SH-SY5Y (cell line): ENCODE measurements around the gene TMIGD3.

Source experiments
- GATA2 ChIP-seq: IDR thresholded peaks from 2 replicates; pipeline ENCODE4 v1.6.1; 2011; ENCODE audit warnings: mild to moderate bottlenecking, low read depth, low read length
- GATA3 ChIP-seq: IDR thresholded peaks from 2 replicates; pipeline ENCODE4 v1.6.1; 2011; ENCODE audit warnings: low read depth, mild to moderate bottlenecking, low read length, moderate library complexity

The TMIGD3 gene

DNA sequence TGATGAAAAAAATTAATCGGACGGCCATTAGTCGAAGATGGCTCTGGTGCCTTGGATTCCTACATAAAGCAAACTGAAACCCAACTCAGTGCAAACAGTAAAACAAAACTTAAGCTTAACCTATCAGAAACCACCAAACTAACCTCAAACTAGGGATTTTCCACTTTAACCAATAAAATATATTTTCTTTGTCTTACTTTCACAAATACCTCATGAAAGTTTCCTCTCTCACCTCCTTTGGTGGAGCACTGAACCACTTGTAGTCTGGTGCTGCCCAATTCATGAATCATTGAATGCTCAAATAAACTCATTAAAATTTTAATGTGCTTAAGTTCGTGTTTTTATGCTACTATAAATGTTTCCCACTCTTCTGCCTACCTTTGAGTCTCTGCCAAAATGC, 7.0 kb downstream of the TMIGD3 start:
- TF ChIP-seq GATA2 (no peak), GATA3 (no peak)

DNA sequence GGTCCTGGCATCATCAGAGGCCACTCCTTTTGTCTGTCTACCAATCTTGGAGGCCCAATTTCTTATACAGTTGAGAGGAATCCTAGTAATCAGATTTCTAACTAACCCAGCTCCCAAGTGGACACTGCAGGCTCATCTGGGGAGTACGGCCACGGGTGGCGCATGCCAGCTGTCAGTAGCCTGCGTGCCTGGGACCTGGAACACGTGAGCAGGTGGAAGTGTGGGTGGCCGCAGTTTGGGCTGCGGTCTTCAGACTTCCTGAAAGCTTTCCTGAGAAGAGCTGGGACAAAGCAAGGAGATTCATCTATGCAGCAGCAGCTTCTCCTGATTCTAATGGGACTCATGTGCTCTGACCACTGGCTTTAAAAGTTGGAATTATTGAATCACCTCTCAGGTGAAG, 12.4 kb downstream of the TMIGD3 start:
- TF ChIP-seq GATA3 (no peak), GATA2 (no peak)

- TF ChIP-seq GATA3 (no peak), GATA2 (no peak)
Measured at GRCh38 chr1:111490220-111490619, 13.2 kb downstream of the TMIGD3 start.

- no peak for TF ChIP-seq GATA3
- no peak for TF ChIP-seq GATA2
Measured at GRCh38 chr1:111489604-111490003, 13.8 kb downstream of the TMIGD3 start.

DNA sequence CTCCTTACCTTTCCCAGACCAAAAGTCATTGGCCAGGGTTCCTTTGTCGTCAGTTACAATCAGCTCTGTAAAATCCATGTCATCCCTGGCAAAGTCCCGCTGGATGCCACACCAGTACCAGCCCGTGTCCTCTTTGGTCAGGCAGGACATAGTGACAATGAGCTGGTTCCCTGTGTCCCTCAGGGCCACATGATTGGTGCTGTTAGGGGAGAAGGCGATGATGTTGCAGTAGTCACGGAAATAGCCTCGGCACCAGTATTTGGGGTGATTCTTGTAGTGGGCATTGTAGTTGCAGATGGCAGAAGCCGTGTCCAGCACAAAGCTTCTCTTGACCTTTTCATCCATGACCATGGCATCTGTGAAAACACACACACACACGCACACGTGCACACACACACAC, 14.8 kb downstream of the TMIGD3 start:
- TF ChIP-seq GATA2: no peak

DNA sequence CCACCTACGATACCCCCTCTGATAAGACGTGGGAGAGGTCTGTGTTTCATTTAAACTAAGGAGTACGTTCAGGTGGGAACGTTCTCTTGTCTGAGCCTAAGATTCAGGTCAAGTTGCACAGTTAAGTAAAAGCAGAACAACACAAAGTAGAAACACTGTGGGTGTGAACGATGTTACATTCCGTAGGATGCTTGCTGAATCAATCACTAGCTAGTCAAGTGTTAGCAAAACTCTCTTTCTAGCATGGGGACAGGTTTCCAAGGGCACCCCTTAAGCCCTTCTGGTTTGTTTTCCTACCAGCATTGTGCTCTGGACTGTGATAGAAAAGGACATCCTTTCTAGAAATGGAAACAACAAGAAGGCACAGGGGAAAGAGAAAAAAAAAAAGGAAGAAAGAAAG, 16.3 kb downstream of the TMIGD3 start:
- TF ChIP-seq GATA2 (no peak), GATA3 (no peak)

GRCh38 chr1:111486431-111486830, 17.0 kb downstream of the TMIGD3 start:
- no peak for TF ChIP-seq GATA2
- TF ChIP-seq GATA3: no peak

- TF ChIP-seq GATA3: no peak
- TF ChIP-seq GATA2: no peak
Measured at GRCh38 chr1:111484391-111485026, 18.9 kb downstream of the TMIGD3 start.

DNA sequence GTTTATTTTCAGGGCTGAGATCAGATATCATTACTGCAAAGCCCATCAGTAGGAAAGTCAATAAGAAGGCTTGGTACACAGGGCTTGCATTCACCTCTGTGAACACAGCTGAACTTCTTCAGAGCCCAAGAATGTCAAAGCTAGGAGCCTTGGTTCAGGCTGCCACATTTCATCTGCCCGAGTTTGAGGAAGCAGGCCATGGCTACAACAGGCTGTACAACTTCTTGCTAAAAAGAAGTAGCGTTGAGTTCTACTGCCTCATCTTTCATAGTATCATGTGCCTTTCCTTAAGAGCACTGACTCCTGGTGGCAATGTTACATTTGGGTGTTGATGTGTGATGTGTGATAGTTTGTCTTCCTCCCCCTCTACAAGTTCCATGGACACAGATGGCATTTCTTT, 19.6 kb downstream of the TMIGD3 start:
- TF ChIP-seq GATA3 (no peak), GATA2 (no peak)

DNA sequence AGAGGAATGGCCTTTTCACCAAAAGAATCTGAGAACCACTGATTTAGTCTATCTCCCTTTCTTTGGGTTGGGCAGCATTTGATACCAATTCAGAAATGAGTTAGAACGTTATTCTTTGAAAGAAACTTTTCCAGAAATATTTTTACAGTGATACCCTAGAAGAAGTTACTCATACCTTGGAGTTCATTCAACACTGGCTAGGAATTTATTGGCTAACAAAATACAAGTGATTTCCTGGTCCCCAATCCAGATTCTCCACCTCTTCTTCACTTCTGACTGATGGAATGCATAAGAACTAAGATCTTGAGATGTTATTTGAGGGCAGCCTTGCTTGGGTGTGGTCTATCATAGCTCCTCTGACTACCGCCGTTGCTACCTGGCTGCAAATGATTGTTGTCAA, 20.3 kb downstream of the TMIGD3 start:
- TF ChIP-seq GATA3: no peak
- no peak for TF ChIP-seq GATA2

GRCh38 chr1:111481387-111482221, 21.8 kb downstream of the TMIGD3 start:
- TF ChIP-seq GATA3 (no peak), GATA2 (no peak)

DNA sequence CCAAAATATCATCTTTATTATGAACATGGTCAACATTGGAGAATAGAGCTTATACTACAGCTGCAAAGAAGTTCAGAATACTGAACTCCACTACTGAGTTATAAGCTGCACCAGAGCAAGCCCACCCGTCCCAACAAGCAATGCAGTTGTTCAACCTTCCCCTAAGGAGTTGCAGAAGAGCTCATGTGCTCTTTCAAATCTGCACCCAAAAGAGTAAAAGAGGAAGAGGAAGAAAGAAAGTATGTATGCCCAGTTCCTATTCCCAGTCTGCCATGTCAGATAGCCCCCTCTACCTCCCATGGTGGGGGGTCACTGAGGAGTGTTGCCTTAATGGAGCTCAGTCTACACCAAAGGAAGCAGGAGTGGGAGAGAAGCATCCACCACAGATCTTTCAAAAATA, 22.8 kb downstream of the TMIGD3 start:
- TF ChIP-seq GATA2 (no peak), GATA3 (no peak)

DNA sequence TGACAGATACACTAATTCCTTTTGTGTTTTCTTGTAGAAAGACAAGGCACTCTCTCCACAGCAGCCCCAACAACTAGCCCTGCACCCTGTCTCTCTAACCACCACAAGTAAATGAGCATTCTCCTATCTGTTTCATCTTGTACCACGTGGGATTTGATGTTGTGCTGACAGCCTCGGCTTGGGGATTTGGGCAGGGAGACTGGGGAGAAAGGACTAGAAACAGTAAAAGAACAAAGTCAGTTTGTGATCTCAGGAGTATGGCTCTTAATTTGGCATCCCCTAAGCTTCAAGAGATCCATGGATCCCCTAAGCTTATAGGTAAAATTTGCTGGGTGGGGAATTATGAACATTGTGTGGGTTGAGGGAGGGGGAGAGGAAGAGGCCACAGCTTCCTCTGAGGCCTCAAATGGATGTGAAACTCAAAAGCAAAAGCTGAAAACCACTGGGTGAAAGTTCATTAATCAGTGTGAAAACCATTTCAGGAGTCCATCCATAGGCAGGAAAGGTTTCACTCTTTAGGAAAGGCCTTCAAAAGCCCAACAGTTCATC, 26.6 kb downstream of the TMIGD3 start:
- TF ChIP-seq GATA3 (no peak), GATA2 (no peak)

DNA sequence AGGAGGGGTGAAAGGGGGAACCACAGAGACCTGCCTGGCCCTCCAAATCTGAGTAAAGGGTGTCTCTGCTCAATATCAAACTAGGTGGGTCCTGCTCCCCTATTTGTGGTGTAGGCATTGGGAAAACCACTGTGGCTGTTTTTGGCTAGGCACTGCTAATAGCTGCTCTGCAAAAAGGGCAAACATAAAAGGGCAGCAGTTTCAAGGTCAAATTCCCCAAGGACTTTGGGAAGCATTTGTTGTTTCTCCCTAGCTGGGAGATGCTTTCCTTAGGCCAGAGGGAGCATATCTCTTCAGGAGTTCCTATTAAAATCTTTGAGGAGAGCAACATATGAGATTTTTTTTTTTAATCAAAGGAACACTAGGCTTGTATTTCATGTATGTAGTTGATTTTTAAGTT, 27.2 kb downstream of the TMIGD3 start:
- TF ChIP-seq GATA3: no peak
- TF ChIP-seq GATA2: no peak

GRCh38 chr1:111475701-111476100, 27.7 kb downstream of the TMIGD3 start:
- TF ChIP-seq GATA3 (no peak), GATA2 (no peak)

DNA sequence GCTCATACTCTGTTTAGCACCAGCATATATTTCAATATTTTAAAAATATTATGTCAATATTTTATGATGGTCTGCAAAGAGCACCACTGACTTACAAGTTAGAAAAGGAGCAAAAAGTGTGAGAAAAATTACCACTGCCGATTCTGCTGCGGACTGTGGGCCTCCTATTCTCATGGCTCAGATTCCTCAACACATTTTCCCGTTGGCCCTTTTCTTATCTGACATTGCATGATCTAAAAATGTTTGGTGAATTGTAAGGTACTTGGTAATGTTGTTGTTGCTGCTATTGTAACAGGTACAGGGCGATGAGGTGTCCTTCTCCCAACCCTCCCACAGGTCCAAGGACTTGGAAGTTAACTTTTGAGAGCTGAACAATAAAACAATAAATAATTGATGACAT, 28.9 kb downstream of the TMIGD3 start:
- TF ChIP-seq GATA2: no peak
- TF ChIP-seq GATA3: no peak
